Cerebellar nuclear complex (tissue), 1 donor: ENCODE data around the gene GRIP1.

Experiments used
- DNase-seq, 2 experiments: peaks; one replicate each; lab custom pipeline; 2025; lab: John Stamatoyannopoulos, UW

Gene GRIP1

DNA sequence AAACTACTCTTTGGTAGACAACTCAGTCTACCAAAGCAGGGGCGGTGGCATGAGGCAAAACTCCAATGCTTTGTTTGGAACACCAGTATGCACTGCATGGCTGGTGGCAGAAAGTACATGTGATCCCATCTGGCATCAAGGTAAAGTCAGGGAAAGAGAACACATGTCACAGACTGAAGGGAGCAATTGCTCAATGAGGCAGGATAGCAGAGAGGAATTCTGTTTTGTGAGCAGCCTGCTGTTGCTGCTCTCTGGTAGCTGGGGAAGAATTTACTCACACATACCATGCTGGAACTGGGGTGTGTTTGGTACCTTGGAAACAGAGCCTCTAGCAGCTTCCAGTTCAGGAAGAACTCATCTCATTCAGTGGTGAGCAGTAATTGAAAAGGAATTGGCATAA is 291.8 kb downstream of the GRIP1 start:
- DNase-seq: no peak

DNA sequence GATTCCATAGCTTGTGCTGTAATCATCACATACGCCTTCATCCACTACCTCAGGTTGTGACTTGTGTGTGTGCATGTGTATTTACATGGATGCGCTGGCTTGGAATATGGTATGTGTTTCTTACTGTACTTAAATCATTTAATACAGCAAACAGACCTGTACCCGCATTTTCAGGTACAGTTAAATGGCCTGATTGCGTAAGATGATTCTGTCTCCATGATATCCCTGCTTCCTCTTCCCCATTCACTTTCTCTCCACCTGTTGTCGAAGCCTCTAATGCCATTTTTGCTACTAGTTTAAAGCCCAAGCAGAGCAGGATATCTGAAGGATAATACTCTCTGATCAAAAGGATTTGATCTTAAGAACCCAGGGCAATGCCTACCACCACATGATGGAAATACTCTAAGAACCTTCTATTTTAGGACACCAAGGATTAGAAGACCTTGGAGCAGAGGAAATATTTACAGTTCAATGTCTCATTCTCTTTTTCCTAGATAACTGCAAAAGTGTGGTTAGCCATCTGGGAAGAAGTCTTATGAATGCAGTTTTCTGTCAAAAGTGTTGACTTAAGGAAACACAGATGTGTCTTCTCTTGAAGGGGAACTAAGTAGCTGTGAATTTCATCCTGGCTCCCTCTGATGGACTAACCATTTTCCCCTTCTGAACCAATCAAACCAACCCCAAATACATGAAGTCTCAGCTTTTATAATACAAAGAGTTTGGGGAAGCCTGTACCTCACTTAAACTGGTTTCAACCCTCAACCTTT is 297.9 kb downstream of the GRIP1 start:
- DNase-seq: no peak

DNA sequence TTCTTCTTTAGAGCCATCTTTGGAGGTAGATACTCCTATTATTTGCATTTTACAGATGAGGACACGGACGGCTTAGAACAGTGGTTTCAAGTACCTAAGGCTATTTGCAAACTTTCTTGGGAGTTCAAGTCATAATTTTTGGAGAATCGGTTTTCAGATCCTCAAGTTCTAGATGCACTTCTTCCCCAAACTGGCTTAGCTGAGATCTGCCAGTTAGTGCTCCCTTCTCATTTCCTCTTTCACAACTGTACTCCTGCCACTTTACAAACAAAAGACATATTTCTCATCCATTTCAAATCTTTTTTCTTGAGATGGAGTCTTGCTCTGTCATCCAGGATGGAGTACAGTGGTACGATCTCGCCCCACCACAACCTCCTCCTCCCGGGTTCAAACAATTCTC is 299.3 kb downstream of the GRIP1 start:
- no peak for DNase-seq

DNA sequence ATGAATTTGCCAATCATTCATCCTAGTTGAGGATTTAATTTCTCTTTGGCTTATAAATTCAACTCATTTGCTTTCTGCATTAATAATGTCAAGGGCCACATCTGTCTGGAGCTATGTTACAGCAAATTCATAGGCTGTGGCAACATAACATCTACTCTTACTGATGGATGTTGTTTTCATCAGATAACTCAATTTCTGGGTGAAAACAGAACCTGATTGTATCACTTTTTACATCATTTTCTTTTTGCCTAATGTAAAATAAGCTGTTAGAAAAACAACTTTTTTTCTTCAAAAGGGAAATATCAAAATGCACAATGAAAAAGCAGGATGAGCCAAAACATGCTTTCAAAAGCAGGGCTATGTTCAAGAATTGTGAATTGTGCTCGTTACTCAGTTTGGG is 303.3 kb downstream of the GRIP1 start:
- DNase-seq: no peak

DNA sequence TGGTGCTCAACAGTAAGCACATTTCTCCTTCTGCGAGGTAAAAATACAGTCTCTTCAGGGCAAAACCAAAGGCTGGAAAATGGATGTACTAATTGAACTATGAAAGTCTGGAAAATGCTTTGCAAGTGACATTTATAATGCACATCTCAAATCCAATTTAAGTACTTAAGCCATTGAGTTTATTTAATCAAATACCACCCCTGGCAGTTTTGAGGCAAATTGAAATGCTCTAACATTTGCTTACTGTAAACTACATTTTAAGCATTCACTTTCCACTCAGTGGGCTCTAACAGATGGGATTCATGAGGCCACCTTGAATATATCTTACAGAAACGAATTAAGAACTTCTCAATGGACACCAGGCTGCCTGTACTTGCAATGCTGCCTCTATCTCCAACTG is 306.9 kb downstream of the GRIP1 start:
- DNase-seq: no peak

DNA sequence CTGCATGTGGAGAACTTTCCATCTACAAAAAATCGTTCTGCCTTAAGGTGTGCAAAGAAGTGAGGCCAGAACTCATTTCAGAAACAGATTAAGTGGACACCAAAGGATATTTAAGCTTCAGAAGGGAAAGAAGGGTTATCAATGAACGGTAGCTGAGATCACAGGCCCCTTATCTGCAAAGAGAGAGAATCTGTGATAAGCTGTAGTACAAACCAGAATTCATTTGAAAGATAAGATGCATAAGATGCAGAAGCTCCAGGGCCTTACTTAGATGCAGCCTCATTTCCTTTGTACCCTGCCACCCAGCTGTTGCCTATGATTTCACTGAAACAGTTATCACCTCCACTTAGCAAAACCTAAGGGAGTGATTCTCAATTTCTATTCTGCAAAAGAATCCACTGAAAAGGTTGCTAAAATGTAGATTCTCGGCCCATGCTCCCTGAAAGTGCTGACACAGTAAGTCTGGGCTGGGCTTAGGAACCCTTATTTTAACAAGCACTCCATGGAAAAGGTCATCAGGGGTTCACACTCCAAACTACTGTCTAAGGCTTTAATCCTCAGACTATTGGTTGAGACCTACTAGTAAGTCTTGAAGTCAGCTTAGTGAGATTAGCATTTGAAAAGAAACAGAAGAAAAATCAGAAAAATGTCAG is 311.7 kb downstream of the GRIP1 start:
- no peak for DNase-seq

DNA sequence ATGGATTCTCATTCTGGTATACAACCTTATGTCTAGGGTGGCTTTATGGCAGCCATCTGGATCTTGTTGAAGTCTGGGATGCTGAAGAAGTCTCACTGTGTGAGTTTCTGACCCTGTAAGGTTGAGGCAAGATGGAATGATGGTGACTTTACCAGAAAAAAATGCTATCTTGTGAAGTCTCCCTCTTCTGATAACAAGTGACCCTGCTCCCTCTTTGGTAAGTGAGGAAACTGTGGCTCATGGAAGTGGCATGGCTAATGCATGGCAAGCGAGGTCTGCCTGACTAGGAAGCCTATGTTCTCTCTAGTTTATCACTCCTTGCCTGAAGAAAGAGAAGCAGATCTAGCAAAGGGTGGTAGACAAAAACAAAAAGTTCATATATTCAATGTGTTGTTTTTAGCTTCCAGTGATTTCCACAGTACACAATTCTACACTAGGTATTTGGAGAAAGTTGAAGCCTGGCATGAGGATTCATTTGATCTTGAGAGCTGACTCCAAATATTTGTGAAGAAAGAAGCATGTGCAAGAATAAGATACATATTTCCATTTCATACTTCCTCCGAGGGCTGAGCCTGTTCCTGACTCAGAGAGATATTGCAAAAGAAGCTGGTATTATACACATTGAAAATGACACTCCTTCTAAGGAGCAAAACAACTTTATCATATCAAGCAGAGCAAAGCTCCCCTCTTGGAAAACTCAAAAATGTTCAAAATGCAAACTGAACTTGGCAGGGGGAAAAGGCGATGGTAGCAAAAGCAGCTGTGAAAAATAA is 313.0 kb downstream of the GRIP1 start:
- no peak for DNase-seq

DNA sequence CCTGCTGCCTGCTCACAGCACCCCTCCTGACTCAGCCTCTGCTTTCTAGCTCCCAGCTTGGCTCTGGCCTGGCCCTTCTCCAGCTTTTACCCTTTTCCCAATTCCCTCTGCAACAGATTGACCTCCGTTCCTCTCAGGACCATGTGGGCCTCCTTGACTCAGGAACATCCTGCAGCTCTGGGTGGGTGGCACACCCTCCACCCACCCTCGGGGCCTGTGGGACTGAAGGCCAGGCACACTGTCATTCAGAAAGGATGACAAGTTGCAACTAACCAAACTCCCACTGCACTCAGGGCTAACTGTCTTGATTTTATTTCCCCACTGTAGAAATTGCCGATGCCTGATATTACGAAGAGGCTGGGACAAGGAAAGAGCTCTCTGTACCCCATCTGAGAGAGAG is 317.2 kb downstream of the GRIP1 start:
- DNase-seq: no peak

DNA sequence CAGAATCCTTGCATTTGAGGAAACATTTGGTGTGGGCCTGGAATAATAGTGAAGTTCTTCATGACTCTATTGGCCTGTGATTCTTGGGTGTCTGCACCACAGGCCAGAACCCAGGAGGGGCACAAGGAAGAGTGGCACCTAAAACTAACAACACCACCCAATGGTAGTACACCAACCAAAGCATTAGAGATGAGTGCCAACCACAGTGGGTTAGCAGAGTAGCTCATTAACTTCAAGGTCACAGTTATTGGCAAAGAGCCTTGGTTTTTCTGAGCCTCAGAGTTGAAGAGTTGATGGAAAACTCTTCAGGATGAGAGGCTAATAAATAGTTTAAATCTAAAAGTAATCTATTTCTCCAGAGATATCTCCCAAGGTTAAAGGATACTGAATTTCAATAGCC is 319.6 kb downstream of the GRIP1 start:
- DNase-seq: no peak

DNA sequence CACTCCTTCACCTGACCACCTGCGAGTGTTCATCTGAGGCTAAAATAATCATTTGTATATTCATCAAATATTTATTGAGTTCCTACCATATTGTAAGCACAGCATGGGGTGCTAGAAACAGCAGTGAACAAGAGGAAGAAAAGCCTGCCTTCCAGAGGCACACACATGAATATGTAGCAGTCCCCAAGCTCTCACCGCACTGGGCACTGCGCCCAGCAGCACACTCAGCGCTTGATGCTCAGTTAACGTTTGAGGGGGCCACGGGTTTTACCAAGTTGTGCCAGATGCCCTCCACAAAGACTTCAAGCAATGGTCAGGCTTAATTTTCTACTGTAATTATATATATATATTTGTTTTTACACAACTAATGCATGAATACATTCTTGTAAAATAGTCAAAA is 324.6 kb downstream of the GRIP1 start:
- DNase-seq: no peak

DNA sequence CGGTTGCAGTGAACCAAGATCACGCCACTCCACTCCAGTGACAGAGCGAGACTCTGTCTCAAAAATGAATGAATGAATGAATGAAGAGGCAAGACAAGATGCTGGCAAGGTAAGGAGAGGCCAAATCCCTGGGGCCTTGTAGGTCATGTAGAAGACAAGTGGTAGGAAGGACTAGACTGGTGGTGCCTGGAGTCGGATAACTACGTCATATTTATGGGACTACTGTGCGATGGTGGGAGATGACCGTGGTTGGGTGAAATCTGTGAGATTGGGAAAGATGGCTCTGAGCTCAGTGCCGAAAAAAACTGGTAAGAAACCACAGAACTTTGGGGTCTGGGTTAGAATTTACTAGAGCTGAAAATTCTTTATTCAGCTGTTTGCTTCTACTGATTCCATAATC is 326.0 kb downstream of the GRIP1 start:
- no peak for DNase-seq

DNA sequence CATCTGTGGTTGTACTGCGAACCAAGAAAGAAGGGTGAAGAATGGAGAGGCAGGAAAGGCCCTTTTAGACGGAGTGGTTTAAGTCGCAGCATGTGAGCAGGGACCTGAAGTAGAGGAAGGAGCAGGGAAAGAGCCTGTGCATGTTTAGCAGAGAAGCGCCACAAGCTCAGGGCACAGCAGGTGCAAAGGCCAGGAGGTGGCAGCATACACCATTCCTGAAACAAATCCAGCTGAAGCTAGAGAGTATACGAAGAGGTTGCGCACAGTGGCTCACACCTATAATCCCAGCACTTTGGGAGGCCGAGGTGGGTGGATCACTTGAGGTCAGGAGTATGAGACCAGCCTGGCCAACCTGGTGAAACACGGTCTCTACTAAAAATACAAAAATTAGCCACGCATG is 326.7 kb downstream of the GRIP1 start:
- no peak for DNase-seq

DNA sequence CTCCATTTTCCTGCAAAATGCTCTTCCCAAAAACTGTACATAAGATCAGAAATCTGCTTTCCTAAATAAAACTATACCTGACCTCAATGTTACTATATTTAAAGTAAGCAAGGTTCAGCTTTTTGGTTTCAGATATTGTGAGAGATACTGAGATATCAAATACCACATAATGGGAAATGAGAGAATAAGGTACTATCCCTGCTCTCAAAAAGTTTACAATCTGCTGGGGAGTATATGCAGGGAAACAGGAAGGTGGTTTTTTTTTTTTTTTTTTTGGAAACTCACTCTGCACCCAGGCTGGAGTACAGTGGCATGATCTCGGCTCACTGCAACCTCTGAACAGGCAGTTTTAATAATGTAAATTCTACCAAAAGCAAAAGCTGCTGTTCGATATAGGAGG is 327.6 kb downstream of the GRIP1 start:
- DNase-seq: no peak

DNA sequence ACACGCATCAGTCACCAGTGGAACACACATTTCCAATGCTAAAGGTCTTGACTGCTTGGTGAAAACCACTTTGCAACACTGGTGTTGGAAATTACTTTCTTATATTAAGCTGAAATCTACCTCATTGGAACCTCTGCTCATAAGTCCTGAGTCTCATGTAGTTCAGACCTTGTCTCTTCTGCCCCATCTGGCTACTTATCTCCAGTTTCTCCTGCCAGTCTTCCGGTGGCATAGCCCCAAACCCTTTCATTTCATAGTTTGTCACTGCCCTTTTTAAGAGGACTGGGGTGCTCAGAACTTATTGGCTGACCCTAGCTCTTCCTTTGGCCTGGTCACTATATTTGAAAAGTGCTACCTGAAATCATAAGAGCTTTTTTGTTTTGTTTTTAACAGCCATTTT is 332.9 kb downstream of the GRIP1 start:
- no peak for DNase-seq

DNA sequence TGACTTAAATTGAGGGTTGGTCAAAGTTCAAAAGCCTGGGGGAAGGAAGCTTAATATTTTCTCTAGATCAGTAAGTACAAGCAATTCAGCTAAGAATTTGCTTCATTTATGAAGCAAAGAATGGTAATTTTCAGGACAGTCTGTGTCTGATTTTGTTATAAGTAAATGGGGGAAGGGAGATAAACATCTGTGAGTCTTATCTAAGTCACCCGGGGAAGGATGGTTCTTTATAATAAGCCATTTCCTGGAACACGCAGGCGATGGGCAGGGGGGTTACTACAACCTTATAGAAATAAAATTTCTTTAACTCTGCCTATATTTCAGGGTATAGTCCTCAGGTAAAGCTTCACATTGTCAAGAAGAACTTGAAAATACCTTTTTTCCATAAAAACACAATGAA is 333.7 kb downstream of the GRIP1 start:
- no peak for DNase-seq

DNA sequence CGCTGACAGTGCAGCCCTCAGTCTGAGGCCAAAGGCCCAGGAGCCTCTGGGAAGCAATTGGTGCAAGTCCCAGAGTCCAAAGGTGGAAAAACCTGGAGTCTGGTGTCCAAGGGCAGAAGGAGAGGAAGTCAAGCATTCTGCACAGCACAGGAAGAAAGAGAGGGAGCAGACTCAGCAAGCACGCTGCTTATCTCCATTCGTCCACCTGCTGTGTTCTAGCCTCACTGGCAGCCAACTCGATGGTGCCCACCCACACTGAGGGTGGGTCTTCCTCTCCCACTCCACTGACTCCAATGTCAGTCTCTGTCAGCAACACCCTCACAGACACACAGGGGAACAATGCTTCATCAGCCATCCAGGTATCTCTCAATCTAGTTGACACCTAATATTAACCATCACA is 337.8 kb downstream of the GRIP1 start:
- no peak for DNase-seq

DNA sequence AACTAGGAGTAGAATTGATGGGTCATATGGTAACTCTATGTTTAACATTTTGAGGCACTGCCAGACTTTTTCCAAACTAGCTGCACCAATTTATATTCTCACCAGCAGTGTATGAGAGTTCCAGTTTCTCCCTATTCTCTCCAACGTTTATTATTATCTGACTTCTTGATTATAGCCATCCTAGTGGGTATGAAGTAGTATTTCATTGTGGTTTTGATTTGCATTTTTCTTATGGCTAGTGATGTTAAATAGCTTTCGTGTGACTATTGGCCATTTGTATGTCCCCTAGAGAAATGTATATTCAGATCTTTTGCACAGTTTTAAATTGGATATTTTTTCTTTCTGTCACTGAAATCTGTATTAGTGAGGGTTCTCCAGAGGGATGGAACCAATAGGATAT is 338.7 kb downstream of the GRIP1 start:
- no peak for DNase-seq

DNA sequence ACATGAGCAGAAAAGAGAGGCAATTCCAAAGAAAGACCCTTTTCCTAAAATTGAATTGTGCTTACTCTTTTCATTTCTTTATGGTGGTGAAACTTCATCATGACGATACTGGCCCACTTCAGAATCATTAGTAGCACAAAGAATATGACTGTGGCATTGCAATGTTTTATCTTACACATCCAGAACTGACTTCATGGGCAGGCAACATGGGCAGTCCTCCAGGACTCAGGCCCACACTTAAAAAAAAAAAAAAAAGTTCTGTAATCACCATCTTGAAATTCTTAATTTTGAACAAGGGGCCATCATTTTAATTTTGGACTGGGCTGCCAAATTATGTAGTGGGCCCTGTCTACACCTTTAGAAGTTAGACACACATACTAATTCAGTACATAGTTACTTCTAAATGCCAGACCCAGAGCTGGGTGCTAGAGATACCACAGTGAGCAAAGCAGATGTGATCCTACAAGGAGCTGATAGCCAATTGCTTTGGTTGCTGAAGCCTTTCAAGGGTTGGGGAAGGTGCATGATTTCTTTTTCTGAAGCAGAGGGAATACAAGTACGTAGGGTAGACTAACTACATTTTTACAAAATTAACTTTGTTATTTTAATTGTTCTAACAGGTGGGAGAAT is 341.4 kb downstream of the GRIP1 start:
- no peak for DNase-seq

DNA sequence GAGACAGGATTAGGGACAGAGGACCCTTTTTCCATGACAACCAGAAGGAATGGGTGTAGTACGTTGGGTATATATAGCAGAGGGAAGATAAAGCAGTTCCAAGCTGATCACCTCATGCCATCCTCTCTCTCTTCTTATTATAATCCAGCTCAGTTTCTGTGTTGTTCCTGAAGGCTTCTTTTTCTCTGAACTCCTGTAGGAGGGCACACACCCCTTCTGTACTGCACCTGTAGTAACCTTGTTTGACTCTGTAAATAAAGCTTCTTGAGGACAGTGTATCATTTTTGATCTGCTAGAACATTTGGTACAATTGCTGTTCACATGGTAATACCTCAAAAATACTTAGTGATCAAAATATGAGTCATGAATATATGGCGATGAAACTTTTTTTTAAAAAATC is 343.1 kb downstream of the GRIP1 start:
- DNase-seq: no peak

DNA sequence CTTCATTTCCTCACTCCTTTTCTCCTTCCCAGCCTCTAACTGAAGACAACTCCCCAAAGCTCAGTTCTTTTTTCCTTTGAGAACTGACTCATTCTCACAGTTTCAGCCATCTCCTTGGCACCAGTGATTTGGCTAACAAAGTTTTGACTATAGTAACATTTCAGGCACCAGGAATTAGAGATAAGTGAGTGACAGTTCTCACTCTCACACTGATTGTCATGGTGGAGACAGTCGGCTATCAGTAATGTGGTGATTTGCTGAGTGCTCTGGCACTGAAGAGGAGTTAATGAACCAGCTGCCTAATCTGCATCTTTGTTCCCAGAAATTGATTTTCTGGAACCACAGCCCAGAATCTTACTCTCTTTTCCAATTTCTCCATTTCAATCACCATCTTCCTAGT is 347.1 kb downstream of the GRIP1 start:
- no peak for DNase-seq

DNA sequence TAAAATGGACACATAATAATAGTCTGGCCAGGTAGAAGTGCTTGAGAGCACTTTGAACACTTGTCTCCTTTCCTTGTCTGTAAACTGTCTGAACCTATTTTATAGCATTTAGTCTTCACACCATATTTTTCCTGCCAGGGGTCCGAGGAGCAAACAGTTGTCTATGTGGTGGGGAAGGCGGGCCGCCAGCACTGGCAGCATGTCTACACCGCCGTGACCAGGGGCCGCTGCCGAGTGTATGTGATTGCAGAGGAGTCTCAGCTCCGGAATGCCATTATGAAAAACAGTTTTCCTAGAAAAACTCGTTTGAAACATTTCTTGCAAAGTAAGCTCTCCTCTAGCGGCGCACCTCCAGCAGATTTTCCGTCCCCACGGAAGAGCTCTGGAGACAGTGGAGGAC is 347.9 kb downstream of the GRIP1 start:
- DNase-seq: no peak

DNA sequence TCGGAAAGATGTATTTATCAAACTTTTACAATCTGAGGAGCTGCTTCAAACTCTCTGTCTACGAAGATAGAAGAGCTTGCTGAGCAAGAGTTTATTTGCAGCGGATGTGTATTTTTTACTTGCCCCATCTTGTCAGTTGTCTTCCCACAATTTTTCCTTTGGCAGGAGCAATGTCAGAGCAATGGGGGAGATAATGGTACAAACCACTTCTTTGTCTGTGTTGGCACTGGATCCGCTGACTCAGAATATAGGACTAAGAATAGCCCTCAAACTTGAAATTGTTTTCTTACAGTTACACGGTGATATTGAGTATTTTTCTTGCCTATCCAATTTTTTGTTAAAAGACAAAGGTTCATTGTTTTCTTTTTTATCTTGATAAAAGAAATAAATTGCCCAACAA is 348.9 kb downstream of the GRIP1 start:
- no peak for DNase-seq

DNA sequence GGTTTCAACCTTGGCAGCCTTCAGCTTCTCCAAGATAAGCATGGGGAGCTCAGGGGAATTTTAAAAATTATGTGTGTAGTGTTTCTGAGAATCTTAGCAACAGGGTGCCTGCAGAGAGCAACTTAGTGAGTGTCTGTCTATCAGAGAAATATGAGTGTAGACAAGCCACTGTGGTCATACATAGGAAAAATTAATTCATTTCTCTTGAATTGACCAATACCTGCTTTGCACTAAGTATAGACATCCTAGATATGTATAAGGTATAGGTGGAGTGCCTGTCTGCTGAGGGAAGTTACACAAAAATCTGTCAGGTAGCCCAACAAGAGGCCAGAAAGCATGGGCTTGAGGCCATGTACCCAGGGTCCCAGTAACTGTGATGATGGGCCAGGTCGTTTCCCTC is 355.9 kb downstream of the GRIP1 start:
- no peak for DNase-seq
